Right hindlimb (tissue), 1 donor: Measurements from ENCODE around the gene FN3K.

Experiments used
- DNase-seq: peaks from one replicate; pipeline ENCODE4 v3.0.0-alpha.2; 2018

Gene FN3K

DNA sequence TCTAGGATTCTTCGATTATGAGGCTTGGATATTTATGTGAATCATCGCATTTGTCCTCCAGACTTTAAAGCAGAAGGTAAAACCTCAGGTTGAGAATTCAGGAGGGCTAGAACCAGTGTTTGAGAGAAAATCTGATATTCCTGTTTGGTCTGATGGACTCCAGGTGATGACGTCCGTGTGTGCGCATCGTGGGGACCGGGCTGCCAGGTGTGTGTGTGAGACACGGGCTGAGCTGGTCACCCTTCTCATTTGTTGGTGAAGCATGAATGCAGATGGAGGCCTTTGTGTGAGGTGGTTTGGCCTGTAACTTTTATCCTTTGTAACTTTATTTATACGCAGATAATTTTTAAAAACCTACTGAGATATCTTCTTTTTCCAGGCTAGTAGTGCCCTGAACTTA is 61.6 kb downstream of the FN3K start:
- DNase-seq, result no peak

- no peak for DNase-seq
Measured at GRCh38 chr17:82798752-82799151, 63.3 kb downstream of the FN3K start.

GRCh38 chr17:82799591-82799990 is 64.2 kb downstream of the FN3K start:
- no peak for DNase-seq
